AG04450 (cell line): ENCODE measurements around the gene AZU1. TPM values are rescaled to one million over a fixed set of nuclear protein-coding genes. Genes with fewer than 3 reads are reported as not detected.

Experiments
- CTCF ChIA-PET: fragments of 300-600, 350-600 bp; formaldehyde crosslinking; extraction: SDS; loops from one replicate; lab custom pipeline; 2022; ENCODE audit warnings: antibody characterized with exemption, inconsistent platforms; lab: Charles Lee
- POLR2A ChIA-PET: fragments of 350-600 bp; formaldehyde crosslinking; extraction: SDS; loops from one replicate; lab custom pipeline; 2021; ENCODE audit warnings: antibody characterized with exemption, inconsistent platforms; lab: Yijun Ruan, JAX
- DNase-seq: peaks from one replicate; pipeline ENCODE4 v3.0.0-alpha.2; 2011; ENCODE audit warnings: low read depth, low spot score
- H3K27ac ChIP-seq: one replicate; pipeline ENCODE4 v1.5.1; 2012; ENCODE audit warnings: low read depth, low read length, control low read depth
- H3K27me3 ChIP-seq: one replicate; pipeline ENCODE4 v1.6.0; 2012; ENCODE audit warnings: low read length; ENCODE audit not compliant: control insufficient read depth, insufficient read depth
- H3K4me3 ChIP-seq: 2 replicates; pipeline ENCODE4 v1.5.1; 2011; ENCODE audit warnings: mild to moderate bottlenecking, low read depth, low read length, control low read depth
- H3K9me3 ChIP-seq: 2 replicates; pipeline ENCODE4 v1.5.1; 2012; ENCODE audit warnings: low read length; ENCODE audit not compliant: control insufficient read depth, insufficient read depth
- CTCF ChIP-seq: IDR thresholded peaks from 2 replicates; pipeline ENCODE4 v1.5.1; 2011; ENCODE audit warnings: low read depth, low read length, control low read depth, inconsistent platforms
- polyA plus RNA-seq: library from polyadenylated mRNA; depleted of rRNA; stranded (reverse); fragments of >200 nt; gene quantifications from 2 replicates; pipeline ENCODE4 v1.2.3, GENCODE V29; 2011

AZU1 gene
- polyA plus RNA-seq, 1 experiment: 0.04 TPM

DNA sequence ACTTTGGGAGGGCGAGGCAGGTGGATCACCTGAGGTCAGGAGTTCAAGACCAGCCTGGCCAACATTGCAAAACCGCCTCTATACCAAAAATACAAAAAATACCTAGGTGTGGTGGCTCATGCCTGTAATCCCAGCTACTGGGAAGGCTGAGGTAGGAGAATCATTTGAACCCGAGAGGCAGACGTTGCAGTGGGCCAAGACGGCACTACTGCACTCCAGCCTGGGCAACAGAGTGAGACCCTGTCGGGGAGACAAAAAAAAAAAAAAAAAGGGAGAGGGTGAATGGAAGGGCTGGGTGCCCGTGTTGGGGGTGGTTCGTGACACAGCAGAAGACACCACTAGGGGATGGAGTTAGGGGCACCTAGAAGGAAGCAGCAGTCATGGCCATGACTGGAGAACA lies 42.7 kb downstream of the AZU1 start:
- peak overlapping the region; percentile 94 for H3K27ac ChIP-seq
- ChIA-PET CTCF (no interaction called here), POLR2A (no interaction called here)
- no peak overlapping the region for H3K4me3 ChIP-seq
- H3K27me3 ChIP-seq: no peaks in the 10 kb centered on the region
- H3K9me3 ChIP-seq: peaks cover 7% of the 10 kb centered on the region; the same call in 1 of the 2 replicates
- no peak for DNase-seq
- TF ChIP-seq CTCF: no peak

GRCh38 chr19:870963-871401 lies 43.3 kb downstream of the AZU1 start:
- no peak overlapping the region for H3K27ac ChIP-seq
- ChIA-PET CTCF (no interaction called here), POLR2A (interaction anchor here (0.5 kb wide), 1 partner anchor 113 kb away, joined by 4 read pairs; the partner anchor contains the start of gene WDR18)
- H3K9me3 ChIP-seq: peaks cover 9% of the 10 kb centered on the region; the same call in 1 of the 2 replicates
- TF ChIP-seq CTCF: no peak
- DNase-seq: no peak
- no peak overlapping the region for H3K4me3 ChIP-seq
- no peaks in the 10 kb centered on the region for H3K27me3 ChIP-seq

DNA sequence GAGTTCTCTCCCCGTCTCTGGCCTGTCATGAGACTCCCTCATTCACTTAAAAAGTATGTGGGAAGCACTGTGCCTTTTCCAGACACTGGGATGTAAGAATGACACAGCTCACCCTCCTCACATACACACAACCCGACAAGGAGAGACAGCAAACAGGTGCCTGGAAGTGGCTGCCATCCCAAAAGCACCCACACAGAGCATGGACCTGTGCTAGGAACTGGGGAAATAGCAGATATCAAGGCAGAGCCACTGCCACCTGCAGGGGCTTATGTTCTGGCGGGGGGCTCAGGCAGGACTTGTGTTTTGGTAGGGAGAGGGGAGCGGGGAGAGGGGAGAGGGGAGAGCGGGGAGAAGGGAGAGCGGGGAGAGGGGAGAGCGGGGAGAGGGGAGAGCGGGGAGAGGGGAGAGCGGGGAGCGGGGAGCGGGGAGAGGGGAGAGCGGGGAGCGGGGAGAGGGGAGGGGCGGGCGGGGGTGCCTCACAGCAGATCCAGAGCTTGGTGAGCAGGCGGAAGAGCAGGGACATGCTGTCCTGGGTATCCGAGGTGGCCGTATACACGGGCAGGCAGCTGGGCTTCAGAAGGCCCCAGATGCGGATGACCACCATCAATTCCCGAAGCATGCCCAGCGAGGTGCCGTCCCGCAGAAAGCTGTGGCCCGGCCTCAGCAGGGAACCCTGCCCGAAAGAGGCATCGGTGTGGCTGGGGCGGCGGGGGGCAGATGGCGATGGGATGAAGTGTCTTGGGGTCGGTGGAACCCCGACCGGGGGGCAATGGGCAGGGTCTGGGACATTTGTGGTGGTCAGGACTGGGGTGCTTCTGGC lies 44.0 kb downstream of the AZU1 start:
- ChIA-PET CTCF (no interaction called here), POLR2A (interaction anchor here (0.5 kb wide), 1 partner anchor 113 kb away, joined by 4 read pairs; the partner anchor contains the start of gene WDR18)
- H3K9me3 ChIP-seq: peaks cover 9% of the 10 kb centered on the region; the same call in 1 of the 2 replicates
- no peak overlapping the region for H3K27ac ChIP-seq
- no peak for DNase-seq
- no peak overlapping the region for H3K4me3 ChIP-seq
- no peaks in the 10 kb centered on the region for H3K27me3 ChIP-seq
- TF ChIP-seq CTCF: no peak

- ChIA-PET CTCF (no interaction called here), POLR2A (no interaction called here)
- Histone ChIP-seq H3K27me3 (no peaks in the 10 kb centered on the region), H3K4me3 (no peak overlapping the region), H3K27ac (no peak overlapping the region), H3K9me3 (peaks cover 9% of the 10 kb centered on the region; the same call in 1 of the 2 replicates)
- TF ChIP-seq CTCF: no peak
- no peak for DNase-seq
These were observed 44.8 kb downstream of the AZU1 start for GRCh38 chr19:872266-872951.

DNA sequence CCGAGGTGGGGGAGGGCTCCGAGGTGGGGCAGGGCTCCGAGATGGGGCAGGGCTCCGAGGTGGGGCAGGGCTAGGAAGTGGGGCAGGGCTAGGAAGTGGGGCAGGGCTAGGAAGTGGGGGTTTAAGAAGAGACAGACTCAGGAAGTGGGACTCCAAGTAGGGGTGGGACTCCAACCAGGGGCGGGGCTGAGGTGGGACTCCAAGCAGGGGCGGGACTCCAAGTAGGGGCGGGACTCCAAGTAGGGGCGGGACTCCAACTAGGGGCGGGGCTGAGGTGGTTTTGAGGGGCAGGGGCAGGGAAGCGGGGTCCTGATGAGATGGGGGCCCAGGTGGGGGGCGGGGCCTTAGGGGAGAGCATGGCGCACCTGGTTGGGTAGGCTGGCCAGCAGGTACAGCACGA lies 45.4 kb downstream of the AZU1 start:
- H3K27me3 ChIP-seq: no peaks in the 10 kb centered on the region
- H3K9me3 ChIP-seq: peaks cover 9% of the 10 kb centered on the region; the same call in 1 of the 2 replicates
- no peak overlapping the region for H3K4me3 ChIP-seq
- POLR2A ChIA-PET: no interaction called here
- H3K27ac ChIP-seq: no peak overlapping the region
- no peak for TF ChIP-seq CTCF
- DNase-seq: no peak
- CTCF ChIA-PET: no interaction called here
